Parathyroid adenoma (tissue), 2 donors: ENCODE results near the gene SPATS2.

ENCODE experiments used
- H2AFZ ChIP-seq: fragments of 300-600 bp; sonication (generic); one replicate; pipeline ENCODE4 v1.7.0; 2017; ENCODE audit warnings: antibody characterized with exemption, mild to moderate bottlenecking
- H3K27ac ChIP-seq: fragments of 300-600 bp; sonication (generic); one replicate; pipeline ENCODE4 v1.7.0; 2017
- H3K27me3 ChIP-seq: fragments of 300-600 bp; sonication (generic); one replicate; pipeline ENCODE4 v1.7.0; 2017; ENCODE audit warnings: low read length; ENCODE audit not compliant: control insufficient read depth, insufficient read depth
- H3K36me3 ChIP-seq: fragments of 300-600 bp; sonication (generic); one replicate; pipeline ENCODE4 v1.7.0; 2017; ENCODE audit warnings: low read length; ENCODE audit not compliant: control insufficient read depth, insufficient read depth
- H3K4me1 ChIP-seq: fragments of 300-600 bp; sonication (generic); one replicate; pipeline ENCODE4 v1.7.0; 2017; ENCODE audit warnings: control low read depth
- H3K4me2 ChIP-seq: fragments of 300-600 bp; sonication (generic); one replicate; pipeline ENCODE4 v1.7.0; 2017; ENCODE audit warnings: low read length
- H3K4me3 ChIP-seq: fragments of 300-600 bp; sonication (generic); one replicate; pipeline ENCODE4 v1.7.0; 2017; ENCODE audit warnings: low read depth, low read length
- H3K79me2 ChIP-seq: fragments of 300-600 bp; sonication (generic); one replicate; pipeline ENCODE4 v1.7.0; 2017; ENCODE audit warnings: control low read depth
- H3K9ac ChIP-seq: fragments of 300-600 bp; sonication (generic); one replicate; pipeline ENCODE4 v1.7.0; 2017; ENCODE audit warnings: mild to moderate bottlenecking
- H3K9me3 ChIP-seq: fragments of 300-600 bp; sonication (generic); one replicate; pipeline ENCODE4 v1.7.0; 2017; ENCODE audit warnings: low read length; ENCODE audit not compliant: control insufficient read depth
- TF ChIP-seq, protein P1 (sequence below): fragments of 300-600 bp; sonication (generic); IDR thresholded peaks from one replicate; pipeline ENCODE4 v1.7.0; 2017; ENCODE audit warnings: antibody characterized with exemption, mild to moderate bottlenecking
- donor health status: primary hyperparathyroidism.

Gene SPATS2

GRCh38 chr12:49537752-49538509, 170.7 kb downstream of the SPATS2 start:
- Histone ChIP-seq H3K79me2 (no peaks in the 10 kb centered on the region), H3K4me1 (peaks cover 3% of the 10 kb centered on the region), H2AFZ (peak overlapping the region; percentile 88), H3K36me3 (no peaks in the 10 kb centered on the region), H3K27ac (no peak overlapping the region), H3K4me3 (peak overlapping the region; percentile 53), H3K27me3 (no peaks in the 10 kb centered on the region), H3K9me3 (no peaks in the 10 kb centered on the region), H3K4me2 (peak overlapping the region; percentile 74), H3K9ac (no peak overlapping the region)
- TF ChIP-seq, protein P1, sequence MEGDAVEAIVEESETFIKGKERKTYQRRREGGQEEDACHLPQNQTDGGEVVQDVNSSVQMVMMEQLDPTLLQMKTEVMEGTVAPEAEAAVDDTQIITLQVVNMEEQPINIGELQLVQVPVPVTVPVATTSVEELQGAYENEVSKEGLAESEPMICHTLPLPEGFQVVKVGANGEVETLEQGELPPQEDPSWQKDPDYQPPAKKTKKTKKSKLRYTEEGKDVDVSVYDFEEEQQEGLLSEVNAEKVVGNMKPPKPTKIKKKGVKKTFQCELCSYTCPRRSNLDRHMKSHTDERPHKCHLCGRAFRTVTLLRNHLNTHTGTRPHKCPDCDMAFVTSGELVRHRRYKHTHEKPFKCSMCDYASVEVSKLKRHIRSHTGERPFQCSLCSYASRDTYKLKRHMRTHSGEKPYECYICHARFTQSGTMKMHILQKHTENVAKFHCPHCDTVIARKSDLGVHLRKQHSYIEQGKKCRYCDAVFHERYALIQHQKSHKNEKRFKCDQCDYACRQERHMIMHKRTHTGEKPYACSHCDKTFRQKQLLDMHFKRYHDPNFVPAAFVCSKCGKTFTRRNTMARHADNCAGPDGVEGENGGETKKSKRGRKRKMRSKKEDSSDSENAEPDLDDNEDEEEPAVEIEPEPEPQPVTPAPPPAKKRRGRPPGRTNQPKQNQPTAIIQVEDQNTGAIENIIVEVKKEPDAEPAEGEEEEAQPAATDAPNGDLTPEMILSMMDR = no peak

GRCh38 chr12:49538510-49539403, 171.5 kb downstream of the SPATS2 start, which contains the start of gene KCNH3:
Gene KCNH3, plus strand, starts transcription at chr12:49539030. Its CDS starts 387 bp downstream, at chr12:49539417.
- H3K9me3 ChIP-seq = no peaks in the 10 kb centered on the region
- no peak within 1 kb of the TSS for H3K9ac ChIP-seq
- no peaks in the 10 kb centered on the region for H3K79me2 ChIP-seq
- H3K4me3 ChIP-seq = peak within 1 kb of the TSS; percentile 53
- no peak within 1 kb of the TSS for H3K27ac ChIP-seq
- H3K27me3 ChIP-seq = no peaks in the 10 kb centered on the region
- no peaks in the 10 kb centered on the region for H3K36me3 ChIP-seq
- peak within 1 kb of the TSS; percentile 74 for H3K4me2 ChIP-seq
- H2AFZ ChIP-seq = peak within 1 kb of the TSS; percentile 88
- H3K4me1 ChIP-seq = peaks cover 3% of the 10 kb centered on the region
- TF ChIP-seq, protein P1 = no peak

GRCh38 chr12:49539406-49540228, 172.4 kb downstream of the SPATS2 start:
- TF ChIP-seq, protein P1 = no peak
- H3K4me3 ChIP-seq = peak overlapping the region; percentile 42
- no peaks in the 10 kb centered on the region for H3K79me2 ChIP-seq
- H3K27ac ChIP-seq = no peak overlapping the region
- no peaks in the 10 kb centered on the region for H3K27me3 ChIP-seq
- H3K36me3 ChIP-seq = no peaks in the 10 kb centered on the region
- peaks cover 3% of the 10 kb centered on the region for H3K4me1 ChIP-seq
- H3K9me3 ChIP-seq = no peaks in the 10 kb centered on the region
- no peak overlapping the region for H3K9ac ChIP-seq
- H3K4me2 ChIP-seq = peak overlapping the region; percentile 52
- H2AFZ ChIP-seq = peak overlapping the region; percentile 43

DNA sequence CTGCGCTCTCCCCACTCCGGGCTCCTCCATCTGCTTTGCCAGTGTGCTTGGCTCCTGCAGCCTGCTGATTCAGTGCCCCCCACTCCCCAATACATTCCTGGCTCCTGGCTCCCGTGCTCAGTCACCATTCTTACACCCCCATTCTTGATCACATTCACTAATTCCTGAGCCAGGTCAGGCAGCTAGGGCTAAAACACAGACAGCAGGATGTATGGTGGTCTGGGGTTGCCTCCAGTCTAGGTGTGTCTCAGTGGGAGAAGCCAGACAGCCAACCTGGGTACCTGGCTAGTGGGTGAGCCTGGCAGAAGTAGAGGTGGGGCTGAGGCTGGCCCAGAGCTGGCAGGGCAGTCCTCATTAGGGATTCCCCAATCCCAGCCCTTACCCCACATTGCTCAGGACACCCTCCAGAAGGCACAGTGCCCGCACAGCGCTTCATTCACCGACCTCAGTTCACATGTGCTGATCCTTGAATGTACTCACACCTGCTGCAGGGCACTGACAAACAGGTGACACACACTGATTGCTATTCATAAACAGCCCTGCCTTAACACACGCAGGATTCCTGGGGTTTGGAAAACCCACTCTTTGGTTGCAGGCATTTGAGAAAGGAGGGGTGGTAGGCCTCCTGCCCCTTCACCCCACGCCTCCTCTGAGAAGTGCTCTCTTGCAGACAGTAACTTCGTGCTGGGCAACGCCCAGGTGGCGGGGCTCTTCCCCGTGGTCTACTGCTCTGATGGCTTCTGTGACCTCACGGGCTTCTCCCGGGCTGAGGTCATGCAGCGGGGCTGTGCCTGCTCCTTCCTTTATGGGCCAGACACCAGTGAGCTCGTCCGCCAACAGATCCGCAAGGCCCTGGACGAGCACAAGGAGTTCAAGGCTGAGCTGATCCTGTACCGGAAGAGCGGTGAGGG, 173.2 kb downstream of the SPATS2 start:
- H3K27me3 ChIP-seq = no peaks in the 10 kb centered on the region

More for the DNA sequence above, 173.2 kb downstream of the SPATS2 start:
- Histone ChIP-seq H3K36me3 (no peaks in the 10 kb centered on the region), H3K9ac (no peak overlapping the region), H3K27ac (no peak overlapping the region), H3K4me1 (peaks cover 3% of the 10 kb centered on the region), H3K4me2 (peak overlapping the region; percentile 52), H3K4me3 (no peak overlapping the region), H2AFZ (no peak overlapping the region), H3K9me3 (no peaks in the 10 kb centered on the region), H3K79me2 (no peaks in the 10 kb centered on the region)
- TF ChIP-seq, protein P1 = no peak
